GM18858 (cell line): Measurements from ENCODE around the gene IL4.
"Not testable (repeated sequence)": the region's sequence is repeated elsewhere in the genome, so short reads cannot be mapped to it uniquely, and the experiment has no call there.

Source experiments
- ATAC-seq: cut with Tn5 transposase; IDR thresholded peaks from one replicate; pipeline ENCODE4 v1.9.1; 2021; ENCODE audit not compliant: unreplicated experiment

IL4 gene

GRCh38 chr5:132689513-132689912, 15.7 kb downstream of the IL4 start:
- ATAC-seq, result no peak

- no peak for ATAC-seq
Measured at GRCh38 chr5:132690156-132690555, 16.4 kb downstream of the IL4 start.

GRCh38 chr5:132691755-132692631, 18.2 kb downstream of the IL4 start:
- ATAC-seq, result not testable (repeated sequence)

GRCh38 chr5:132692632-132692967, 18.8 kb downstream of the IL4 start:
- no peak for ATAC-seq

GRCh38 chr5:132695956-132696355, 22.2 kb downstream of the IL4 start:
- ATAC-seq, result no peak

- no peak for ATAC-seq
Measured at GRCh38 chr5:132704875-132705274, 31.1 kb downstream of the IL4 start.

- no peak for ATAC-seq
Measured at GRCh38 chr5:132708645-132709044, 34.9 kb downstream of the IL4 start.

GRCh38 chr5:132714456-132715307, 40.9 kb downstream of the IL4 start:
- ATAC-seq, result no peak

- no peak for ATAC-seq
Measured at GRCh38 chr5:132718544-132719312, 44.9 kb downstream of the IL4 start.

- no peak for ATAC-seq
Measured at GRCh38 chr5:132725745-132726144, 52.0 kb downstream of the IL4 start.

- no peak for ATAC-seq
Measured at GRCh38 chr5:132729896-132730295, 56.1 kb downstream of the IL4 start.
